GM21360 (cell line): ENCODE results near the gene SLC39A11.
"Not testable (repeated sequence)": the region's sequence is repeated elsewhere in the genome, so short reads cannot be mapped to it uniquely, and the experiment has no call there.

Experiments
- ATAC-seq: cut with Tn5 transposase; IDR thresholded peaks from one replicate; pipeline ENCODE4 v1.9.1; 2021; ENCODE audit warnings: mild to moderate bottlenecking, moderate library complexity; ENCODE audit not compliant: unreplicated experiment

Gene SLC39A11

GRCh38 chr17:72953621-72954020 is 138.9 kb downstream of the SLC39A11 start:
- no peak for ATAC-seq

GRCh38 chr17:72952641-72953315 is 139.7 kb downstream of the SLC39A11 start:
- ATAC-seq: no peak

- ATAC-seq: no peak
Measured at GRCh38 chr17:72952220-72952619, 140.3 kb downstream of the SLC39A11 start.

GRCh38 chr17:72950242-72950931 is 142.1 kb downstream of the SLC39A11 start:
- ATAC-seq: no peak

- no peak for ATAC-seq
Measured at GRCh38 chr17:72948115-72948514, 144.4 kb downstream of the SLC39A11 start.

- ATAC-seq: no peak
Measured at GRCh38 chr17:72947475-72947874, 145.0 kb downstream of the SLC39A11 start.

- no peak for ATAC-seq
Measured at GRCh38 chr17:72946696-72947095, 145.8 kb downstream of the SLC39A11 start.

GRCh38 chr17:72946156-72946555 is 146.3 kb downstream of the SLC39A11 start:
- no peak for ATAC-seq

- ATAC-seq: no peak
Measured at GRCh38 chr17:72945473-72945872, 147.0 kb downstream of the SLC39A11 start.

GRCh38 chr17:72943826-72944689 is 148.4 kb downstream of the SLC39A11 start:
- ATAC-seq: no peak

GRCh38 chr17:72942579-72942978 is 149.9 kb downstream of the SLC39A11 start:
- ATAC-seq: no peak

GRCh38 chr17:72940496-72940895 is 152.0 kb downstream of the SLC39A11 start:
- ATAC-seq: no peak

GRCh38 chr17:72938482-72938881 is 154.0 kb downstream of the SLC39A11 start:
- ATAC-seq: no peak

GRCh38 chr17:72937707-72938106 is 154.8 kb downstream of the SLC39A11 start:
- no peak for ATAC-seq

GRCh38 chr17:72937254-72937653 is 155.2 kb downstream of the SLC39A11 start:
- not testable (repeated sequence) for ATAC-seq

GRCh38 chr17:72935984-72936383 is 156.5 kb downstream of the SLC39A11 start:
- no peak for ATAC-seq

- ATAC-seq: no peak
Measured at GRCh38 chr17:72934927-72935326, 157.6 kb downstream of the SLC39A11 start.

- peak; percentile 18 for ATAC-seq
Measured at GRCh38 chr17:72931635-72932034, 160.9 kb downstream of the SLC39A11 start.

- peak; percentile 79 for ATAC-seq
Measured at GRCh38 chr17:72931163-72931562, 161.3 kb downstream of the SLC39A11 start.

GRCh38 chr17:72930031-72930430 is 162.5 kb downstream of the SLC39A11 start:
- no peak for ATAC-seq

- ATAC-seq: no peak
Measured at GRCh38 chr17:72928454-72929136, 163.9 kb downstream of the SLC39A11 start.
